Measurements from ENCODE around the gene CETN1.

The CETN1 gene

DNA sequence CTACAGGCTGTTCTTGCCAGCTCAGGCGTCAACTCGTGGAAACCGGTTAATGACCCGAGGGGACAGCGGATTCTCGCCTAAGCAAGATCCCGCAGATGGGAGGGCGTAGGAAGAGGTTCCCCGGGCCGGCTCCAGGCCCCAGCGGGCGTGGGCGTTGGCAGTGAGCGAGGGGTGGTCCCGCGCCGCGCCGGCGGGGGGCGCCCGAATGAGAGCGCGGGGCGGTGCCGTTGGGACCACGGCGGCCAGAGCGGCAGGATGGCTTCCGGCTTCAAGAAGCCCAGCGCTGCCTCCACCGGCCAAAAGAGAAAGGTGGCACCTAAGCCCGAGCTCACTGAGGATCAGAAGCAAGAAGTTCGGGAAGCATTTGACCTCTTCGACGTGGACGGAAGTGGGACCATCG is at the start of gene CETN1:
Gene CETN1, plus strand, starts transcription at position 227 of the 400 bp plus-strand sequence. Its CDS starts 29 bp downstream, at position 256.
- no peak for DNase-seq

- DNase-seq = no peak
Observed at GRCh38 chr18:532018-532417, 48.2 kb upstream of the CETN1 start.

DNA sequence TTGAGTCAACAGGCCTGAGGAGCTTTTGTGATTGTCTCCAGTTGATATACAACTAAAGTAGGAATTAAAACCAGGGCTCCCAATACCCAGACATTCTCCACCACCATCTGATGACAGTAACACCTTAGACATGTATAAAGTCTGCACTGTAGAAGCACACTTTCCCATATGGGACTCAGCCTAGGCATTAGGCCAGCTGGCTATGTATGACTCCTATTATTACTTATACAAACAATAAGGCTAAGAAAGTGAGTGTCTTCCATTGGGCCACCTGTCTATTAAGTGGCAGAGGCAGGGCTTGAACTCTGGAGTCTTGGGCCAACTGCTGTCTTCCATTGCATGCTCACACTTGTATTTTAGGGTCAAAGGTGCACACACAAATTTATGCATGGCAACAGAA is 47.5 kb upstream of the CETN1 start:
- no peak for DNase-seq

GRCh38 chr18:533995-534601 is 46.1 kb upstream of the CETN1 start:
- DNase-seq = no peak

DNA sequence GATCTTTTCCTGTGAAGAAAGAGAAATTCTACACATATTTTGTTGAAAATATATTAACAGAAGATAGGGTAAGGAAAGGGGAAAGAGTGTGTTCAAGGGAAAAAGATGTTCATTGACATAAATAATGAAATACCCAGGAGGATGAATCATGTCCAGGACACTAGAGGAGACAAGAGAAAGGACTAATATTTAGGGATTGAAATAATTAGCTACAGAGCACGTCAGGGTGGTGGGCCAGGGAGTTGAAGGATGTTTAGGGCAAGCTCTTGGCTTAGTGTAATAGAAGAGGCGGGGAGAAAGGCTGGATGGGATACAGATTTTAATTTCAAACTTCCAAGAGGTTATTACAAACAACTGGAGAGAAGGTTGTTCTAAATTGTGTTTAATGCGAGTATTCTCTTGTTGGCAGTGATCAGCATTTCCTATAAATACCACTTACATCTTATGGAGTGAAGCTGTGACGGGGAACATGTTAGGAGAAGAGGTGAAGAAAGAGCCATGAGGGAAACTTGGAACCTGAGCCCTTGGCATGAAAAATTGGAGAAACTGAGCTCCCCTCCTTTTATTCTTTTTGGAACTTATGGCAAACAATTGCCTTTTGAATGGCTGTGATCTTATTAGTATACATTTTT is 36.6 kb upstream of the CETN1 start:
- DNase-seq = no peak

GRCh38 chr18:549967-550366 is 30.2 kb upstream of the CETN1 start:
- no peak for DNase-seq

DNA sequence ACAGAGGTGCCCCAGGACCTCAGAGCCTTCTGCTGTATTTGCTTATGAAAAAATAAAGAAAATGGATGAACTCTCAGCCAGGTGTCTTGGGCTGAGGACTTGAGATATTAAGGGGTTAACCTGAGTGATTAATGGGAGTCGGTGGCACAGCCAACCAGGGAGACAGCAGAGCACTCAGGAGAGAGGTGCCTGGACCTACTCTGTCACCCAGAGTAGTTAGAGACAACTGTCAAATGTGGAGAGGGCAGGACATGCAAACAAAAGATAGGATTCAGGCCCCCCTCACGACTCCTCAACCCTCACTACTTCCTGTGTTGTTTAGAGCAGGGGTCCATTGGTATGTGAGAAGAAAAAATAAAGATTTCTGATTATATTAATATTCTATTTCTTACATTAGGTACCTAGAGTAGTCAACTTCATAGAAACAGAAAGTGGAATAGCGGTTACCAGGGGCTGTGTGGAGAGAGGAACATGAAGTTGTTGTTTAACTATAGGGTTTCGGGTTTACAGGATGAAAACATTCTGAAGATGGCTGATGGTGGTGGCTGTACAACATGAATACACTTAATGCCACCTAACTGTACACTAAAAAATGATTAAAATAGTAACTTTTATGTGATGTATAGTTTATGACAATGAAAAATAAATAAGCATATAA is 28.6 kb upstream of the CETN1 start:
- no peak for DNase-seq

DNA sequence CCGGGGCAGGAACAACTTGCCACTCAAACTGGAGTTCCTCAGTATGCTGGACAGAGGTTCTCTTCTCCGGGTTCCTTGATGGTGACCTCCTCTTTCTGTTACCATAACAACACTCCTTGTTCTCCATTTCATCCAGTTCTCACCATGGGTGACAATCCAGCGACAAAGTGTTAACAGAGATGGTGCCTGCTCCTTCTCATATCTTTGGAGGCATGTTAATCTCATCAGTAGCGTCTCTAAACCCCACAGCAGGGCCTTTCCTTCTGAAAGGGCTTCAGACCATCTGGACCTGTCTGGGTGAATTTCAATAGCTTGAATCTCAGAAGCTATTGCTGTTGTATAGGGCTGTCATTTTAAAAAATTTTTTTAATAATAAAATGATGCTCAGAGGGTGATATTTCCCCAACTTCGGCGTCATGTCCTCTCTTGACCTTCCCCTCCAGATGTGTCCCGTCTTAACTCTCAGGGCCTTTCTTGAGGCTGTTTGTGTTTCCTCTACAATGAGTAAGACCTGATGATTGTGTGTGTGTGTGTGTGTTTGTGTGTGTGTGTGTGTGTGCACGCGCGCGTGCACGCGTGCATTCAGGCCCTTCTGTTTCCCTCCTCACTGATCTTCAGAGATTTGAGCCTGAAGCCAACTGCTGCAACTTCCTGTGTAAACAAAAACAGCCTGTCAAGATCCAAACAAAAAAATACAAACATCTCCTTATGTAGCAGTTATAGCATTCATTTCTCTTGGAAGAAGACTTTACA is 24.3 kb upstream of the CETN1 start:
- no peak for DNase-seq

GRCh38 chr18:564708-565561 is 15.2 kb upstream of the CETN1 start:
- DNase-seq = no peak

DNA sequence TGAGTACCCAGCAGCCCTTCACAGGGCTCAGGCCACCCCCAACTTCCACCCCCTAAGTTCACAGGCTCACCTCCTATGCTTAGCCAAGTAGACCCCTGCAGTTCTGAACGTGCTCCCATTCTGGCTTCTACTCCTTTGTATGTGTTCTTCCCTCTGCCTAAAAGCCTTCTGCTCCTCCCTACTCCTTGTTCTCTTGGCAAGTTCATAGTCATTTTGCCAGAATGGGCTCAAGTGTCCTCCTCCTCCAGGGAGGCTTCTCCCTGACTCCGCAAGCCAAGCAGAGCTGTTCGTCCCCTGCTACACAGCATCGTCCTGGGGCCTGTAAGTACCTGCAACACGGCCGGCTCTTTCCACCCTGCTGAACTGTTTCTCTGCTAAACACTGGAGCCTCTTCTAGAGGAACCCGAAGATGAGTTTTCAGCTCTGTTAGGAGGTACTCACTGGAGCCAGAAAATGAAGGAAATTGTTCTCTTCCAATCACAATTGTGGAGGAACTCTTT is 14.6 kb upstream of the CETN1 start:
- no peak for DNase-seq

GRCh38 chr18:567122-567521 is 13.1 kb upstream of the CETN1 start:
- no peak for DNase-seq

DNA sequence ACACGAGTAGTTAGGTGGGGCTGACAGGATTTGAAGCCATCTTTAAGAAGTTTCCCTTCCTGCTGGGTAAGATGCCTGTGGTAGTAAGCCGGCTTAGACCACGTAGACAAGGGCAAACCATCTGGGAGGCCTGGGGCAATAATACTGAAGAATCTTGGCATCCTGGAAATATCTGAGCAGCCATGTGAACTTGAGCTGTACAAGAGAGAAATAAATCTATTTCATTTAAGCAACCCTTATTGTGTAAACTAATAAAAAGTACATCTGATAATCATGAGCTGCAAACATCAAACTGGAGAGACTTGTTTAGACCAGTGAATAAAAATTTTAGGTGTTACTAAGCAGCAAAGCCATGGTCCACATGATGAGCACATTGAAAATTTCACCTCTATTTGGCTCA is 11.4 kb upstream of the CETN1 start:
- DNase-seq = no peak

- no peak for DNase-seq
Observed at GRCh38 chr18:570256-570655, 9.9 kb upstream of the CETN1 start.

- DNase-seq = no peak
Observed at GRCh38 chr18:570697-571096, 9.5 kb upstream of the CETN1 start.

DNA sequence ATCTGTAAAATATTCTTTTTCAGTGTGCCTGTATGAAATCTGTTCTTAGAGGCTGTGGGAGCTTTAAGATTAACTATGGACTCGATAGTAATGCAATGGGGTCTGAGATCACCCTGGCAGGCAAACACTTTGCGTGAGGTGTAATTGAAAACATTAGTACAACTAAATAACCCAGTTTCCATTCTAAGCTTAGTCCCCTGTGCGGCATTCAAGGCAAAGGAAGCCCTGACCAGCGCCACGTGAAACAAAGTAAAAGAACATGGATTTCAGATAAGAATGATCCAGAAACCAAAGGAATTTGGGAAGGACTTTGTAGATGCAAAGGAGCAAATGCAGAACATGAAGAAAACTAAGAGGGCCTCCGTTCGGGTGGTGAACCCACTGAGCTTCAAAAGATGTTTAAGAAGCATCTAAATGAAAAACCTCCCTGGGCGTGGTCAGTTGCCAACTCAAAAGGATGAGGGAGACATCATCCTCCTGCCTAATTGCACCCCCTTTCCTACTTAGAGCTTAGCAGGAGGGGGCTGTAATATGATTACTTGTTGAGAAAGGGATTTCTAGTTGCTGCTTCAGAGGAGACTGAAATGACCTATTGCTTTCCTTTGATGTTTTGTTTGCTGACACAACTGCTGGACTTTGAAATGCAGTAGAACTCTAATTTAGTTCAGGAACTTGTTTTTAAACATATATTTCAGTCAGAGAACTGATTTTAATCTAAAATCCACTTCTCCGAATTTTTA is 7.9 kb upstream of the CETN1 start:
- DNase-seq = no peak

DNA sequence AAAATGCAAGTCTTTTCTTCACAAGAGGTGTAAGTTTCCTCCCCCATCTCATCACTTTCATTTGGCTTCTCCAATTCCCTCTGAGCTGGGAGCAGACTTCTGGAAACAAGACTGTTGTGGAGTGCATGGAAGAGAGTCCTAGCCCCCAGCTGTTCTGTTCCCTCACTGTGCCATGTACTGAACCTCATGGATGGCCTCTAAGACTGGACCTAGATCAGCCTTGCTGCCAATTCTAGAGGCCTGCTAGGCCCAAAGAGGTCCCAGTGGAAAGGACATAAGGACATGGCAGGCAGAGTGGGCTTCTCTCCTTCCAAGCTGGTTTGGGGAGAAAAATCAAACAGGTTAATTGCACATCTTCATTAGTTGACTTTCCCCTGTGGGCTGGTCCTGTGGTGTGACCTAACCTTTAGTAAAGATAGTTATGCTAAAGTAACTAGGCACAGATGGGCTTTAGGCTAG is 7.3 kb upstream of the CETN1 start:
- DNase-seq = no peak

GRCh38 chr18:573385-573784 is 6.8 kb upstream of the CETN1 start:
- no peak for DNase-seq

DNA sequence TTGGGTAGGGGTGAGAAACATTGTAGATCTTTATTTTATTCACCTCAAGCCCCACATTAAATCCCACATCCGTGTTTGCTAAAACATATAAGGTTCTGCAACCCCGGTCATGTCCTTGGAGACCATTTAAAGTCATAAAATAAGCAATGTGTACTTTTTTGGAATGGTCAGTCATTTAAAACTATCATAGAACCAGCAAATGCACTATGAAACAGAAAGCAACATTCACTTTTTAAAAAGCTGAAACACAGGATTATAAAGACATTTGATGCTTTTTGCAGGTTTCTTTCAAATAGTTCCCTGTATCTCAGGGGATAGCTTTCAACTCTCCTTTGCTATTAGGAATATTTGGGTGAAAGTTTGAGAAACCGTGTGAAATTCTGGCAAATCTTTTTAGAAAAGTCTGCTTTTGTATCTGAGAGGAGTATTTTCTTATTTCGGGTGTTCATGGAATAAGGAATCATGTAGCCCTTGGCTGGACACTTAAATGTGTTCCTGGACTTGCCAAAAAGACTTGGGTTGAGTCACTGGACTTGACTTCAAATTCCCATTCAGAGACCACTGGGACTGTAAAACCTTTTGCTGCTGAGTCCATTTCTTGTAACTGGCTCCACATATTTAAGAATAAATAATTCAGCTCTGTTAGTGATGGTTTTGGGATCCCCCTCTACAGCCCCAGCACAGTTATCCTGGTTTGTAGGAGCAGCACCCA is 5.9 kb upstream of the CETN1 start:
- no peak for DNase-seq

DNA sequence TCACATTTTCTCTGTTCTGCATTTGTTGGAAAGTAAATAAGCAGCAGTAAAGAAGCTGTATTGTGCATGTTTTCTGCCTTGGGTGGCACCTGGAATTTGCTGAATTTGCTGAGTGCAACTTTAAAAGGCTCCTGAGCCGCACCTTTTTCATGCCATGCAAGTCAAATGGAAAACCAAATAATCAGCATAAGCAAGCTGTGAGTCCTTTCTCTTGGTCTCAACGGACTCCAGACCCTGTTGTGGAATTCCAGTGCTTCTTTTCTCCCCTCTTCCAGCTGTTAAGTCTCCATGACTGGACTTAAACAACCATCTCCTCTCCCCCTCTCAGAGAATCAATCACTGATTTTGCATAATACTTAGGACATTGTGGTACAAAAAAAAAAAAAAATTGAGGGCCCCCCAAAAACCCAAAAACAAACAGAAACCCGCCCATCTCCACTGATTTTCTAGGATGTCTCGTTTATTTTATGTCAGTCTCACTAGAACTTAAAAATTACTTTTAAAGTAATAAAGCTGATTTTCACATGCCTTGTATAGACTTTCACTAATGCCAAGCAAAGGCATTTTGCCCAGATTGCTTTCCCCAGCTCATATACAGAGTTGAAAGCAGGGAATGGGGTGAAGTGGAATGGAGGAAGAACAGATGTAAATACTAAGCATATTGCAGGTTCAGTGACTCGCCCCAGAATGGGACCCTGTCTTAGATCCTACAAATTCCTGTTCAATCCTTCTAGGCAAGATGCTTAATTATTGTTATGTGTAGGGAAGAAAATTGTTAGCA is 5.1 kb upstream of the CETN1 start:
- no peak for DNase-seq

GRCh38 chr18:576924-577323 is 3.3 kb upstream of the CETN1 start:
- DNase-seq = no peak

Data from NCI-H1105 (cell line).